Activated naive CD4-positive, alpha-beta T cell (primary cell): ENCODE measurements around the gene STMP1.
"Not testable (repeated sequence)": the region's sequence is repeated elsewhere in the genome, so short reads cannot be mapped to it uniquely, and the experiment has no call there.

Experiments
- DNase-seq, 4 experiments: peaks; one replicate each; lab custom pipeline; 2025; lab: John Stamatoyannopoulos, UW

Gene STMP1

GRCh38 chr7:135664046-135664589 lies 1.8 kb downstream of the STMP1 start:
- no peak for DNase-seq

- DNase-seq: no peak
These were observed 2.7 kb downstream of the STMP1 start for GRCh38 chr7:135665042-135665441.

GRCh38 chr7:135666156-135666555 lies 3.8 kb downstream of the STMP1 start:
- DNase-seq: no peak

- DNase-seq: no peak
These were observed 4.5 kb downstream of the STMP1 start for GRCh38 chr7:135666846-135667245.

GRCh38 chr7:135667626-135668025 lies 5.3 kb downstream of the STMP1 start:
- DNase-seq: not testable (repeated sequence)

- not testable (repeated sequence) for DNase-seq
These were observed 6.6 kb downstream of the STMP1 start for GRCh38 chr7:135668852-135669395.

GRCh38 chr7:135669774-135670173 lies 7.5 kb downstream of the STMP1 start:
- no peak for DNase-seq

GRCh38 chr7:135670179-135670578 lies 7.9 kb downstream of the STMP1 start:
- no peak for DNase-seq

GRCh38 chr7:135672560-135673359 lies 10.4 kb downstream of the STMP1 start:
- DNase-seq: no peak

GRCh38 chr7:135673360-135673706 lies 11.0 kb downstream of the STMP1 start:
- no peak for DNase-seq

GRCh38 chr7:135678612-135679575 lies 16.6 kb downstream of the STMP1 start:
- DNase-seq: no peak

- no peak for DNase-seq
These were observed 19.4 kb downstream of the STMP1 start for GRCh38 chr7:135681762-135682161.

GRCh38 chr7:135682191-135682590 lies 19.9 kb downstream of the STMP1 start:
- no peak for DNase-seq

- DNase-seq: no peak
These were observed 21.3 kb downstream of the STMP1 start for GRCh38 chr7:135683609-135684008.

GRCh38 chr7:135684136-135684535 lies 21.8 kb downstream of the STMP1 start:
- no peak for DNase-seq

GRCh38 chr7:135684699-135685098 lies 22.4 kb downstream of the STMP1 start:
- DNase-seq: no peak

- DNase-seq: no peak
These were observed 23.2 kb downstream of the STMP1 start for GRCh38 chr7:135685306-135686084.

GRCh38 chr7:135687466-135687865 lies 25.2 kb downstream of the STMP1 start:
- no peak for DNase-seq

GRCh38 chr7:135690566-135690965 lies 28.3 kb downstream of the STMP1 start:
- no peak for DNase-seq

- no peak for DNase-seq
These were observed 29.7 kb downstream of the STMP1 start for GRCh38 chr7:135692055-135692454.

GRCh38 chr7:135692606-135693005 lies 30.3 kb downstream of the STMP1 start:
- DNase-seq: not testable (repeated sequence)

- no peak for DNase-seq
These were observed 31.2 kb downstream of the STMP1 start for GRCh38 chr7:135693558-135693957.
